Karpas-422 (cell line): ENCODE results near the gene GNAO1. TPM values are rescaled to one million over a fixed set of nuclear protein-coding genes. Genes with fewer than 3 reads are reported as not detected.

Experiments
- DNase-seq: peaks from one replicate; pipeline ENCODE4 v3.0.0-alpha.2; 2015
- H2AFZ ChIP-seq: fragments of 200-600 bp; sonication (generic); 2 replicates; pipeline ENCODE4 v1.6.1; 2014; ENCODE audit warnings: antibody characterized with exemption, low read length, mixed read lengths
- H3K27ac ChIP-seq: fragments of 200-600 bp; sonication (generic); 2 replicates; pipeline ENCODE4 v1.5.1; 2014; ENCODE audit warnings: mild to moderate bottlenecking, low read length, moderate library complexity
- H3K27me3 ChIP-seq: fragments of 200-600 bp; sonication (generic); 2 replicates; pipeline ENCODE4 v1.6.1; 2014; ENCODE audit warnings: low read length, mixed read lengths
- H3K36me3 ChIP-seq: fragments of 200-600 bp; sonication (generic); 2 replicates; pipeline ENCODE4 v1.6.1; 2014; ENCODE audit warnings: low read length, mixed read lengths; ENCODE audit not compliant: insufficient read depth
- H3K4me1 ChIP-seq: fragments of 200-600 bp; sonication (generic); 2 replicates; pipeline ENCODE4 v1.6.1; 2014; ENCODE audit warnings: mild to moderate bottlenecking, low read length, mixed read lengths
- H3K4me2 ChIP-seq: fragments of 200-600 bp; sonication (generic); 2 replicates; pipeline ENCODE4 v1.6.1; 2014; ENCODE audit warnings: low read length, low read depth, mild to moderate bottlenecking; ENCODE audit not compliant: poor library complexity, severe bottlenecking
- H3K4me3 ChIP-seq: fragments of 200-600 bp; sonication (generic); 2 replicates; pipeline ENCODE4 v1.5.1; 2014; ENCODE audit warnings: mild to moderate bottlenecking, antibody characterized with exemption, low read length, mixed read lengths
- H3K79me2 ChIP-seq: fragments of 200-600 bp; sonication (generic); 2 replicates; pipeline ENCODE4 v1.6.1; 2014; ENCODE audit warnings: mild to moderate bottlenecking, low read length, mixed read lengths
- H3K9ac ChIP-seq: fragments of 200-600 bp; sonication (generic); 2 replicates; pipeline ENCODE4 v1.6.0; 2014; ENCODE audit warnings: low read length
- H3K9me2 ChIP-seq: fragments of 200-600 bp; sonication (generic), shearing (Covaris generic); replicated peaks from 2 replicates; pipeline ENCODE4 v1.6.0; 2014; ENCODE audit warnings: mild to moderate bottlenecking, low read length, moderate library complexity; ENCODE audit not compliant: insufficient read depth
- H3K9me3 ChIP-seq: fragments of 300-700, 200-600 bp; sonication (generic); 2 replicates; pipeline ENCODE4 v1.6.1; 2014; ENCODE audit warnings: low read length, mixed read lengths
- H4K20me1 ChIP-seq: fragments of 200-600 bp; sonication (generic); 2 replicates; pipeline ENCODE4 v1.6.1; 2014; ENCODE audit warnings: mild to moderate bottlenecking, antibody characterized with exemption, low read length, low read depth; ENCODE audit not compliant: insufficient read depth
- total RNA-seq: library from RNA; depleted of rRNA; stranded (reverse); fragments of >200 nt; shearing (Covaris generic); gene quantifications from 2 replicates; pipeline ENCODE4 v1.2.3, GENCODE V29; 2014; ENCODE audit warnings: low replicate concordance

The GNAO1 gene
- total RNA-seq, 1 experiment from 2014 or later, result 2.3 TPM

DNA sequence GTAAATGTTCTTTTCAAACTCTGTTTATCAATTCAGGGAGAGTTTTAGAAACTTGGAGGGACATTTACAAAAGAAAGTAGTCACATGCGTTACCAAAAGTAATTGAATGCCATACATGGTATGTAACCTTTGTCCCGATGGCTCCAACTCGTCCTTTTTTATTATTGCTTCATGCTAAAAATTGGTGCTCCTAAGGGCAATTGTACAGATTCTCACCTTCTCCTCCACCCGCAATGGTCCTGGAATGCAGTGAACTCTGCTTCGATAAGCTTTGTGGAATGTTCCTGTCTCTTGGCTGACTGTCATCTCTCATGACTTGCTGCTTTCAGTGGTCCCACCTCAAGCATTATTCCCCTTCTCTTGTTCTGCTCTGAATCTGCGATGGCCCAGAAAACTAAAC, 20.9 kb downstream of the GNAO1 start:
- Histone ChIP-seq H2AFZ (no peak overlapping the region), H3K4me3 (no peak overlapping the region), H3K79me2 (no peaks in the 10 kb centered on the region), H3K27me3 (no peaks in the 10 kb centered on the region), H3K9ac (no peak overlapping the region), H3K4me2 (no peak overlapping the region), H3K36me3 (no peaks in the 10 kb centered on the region), H3K4me1 (no peaks in the 10 kb centered on the region), H4K20me1 (no peaks in the 10 kb centered on the region), H3K9me3 (no peaks in the 10 kb centered on the region), H3K9me2 (no peaks in the 10 kb centered on the region), H3K27ac (no peak overlapping the region)
- no peak for DNase-seq

DNA sequence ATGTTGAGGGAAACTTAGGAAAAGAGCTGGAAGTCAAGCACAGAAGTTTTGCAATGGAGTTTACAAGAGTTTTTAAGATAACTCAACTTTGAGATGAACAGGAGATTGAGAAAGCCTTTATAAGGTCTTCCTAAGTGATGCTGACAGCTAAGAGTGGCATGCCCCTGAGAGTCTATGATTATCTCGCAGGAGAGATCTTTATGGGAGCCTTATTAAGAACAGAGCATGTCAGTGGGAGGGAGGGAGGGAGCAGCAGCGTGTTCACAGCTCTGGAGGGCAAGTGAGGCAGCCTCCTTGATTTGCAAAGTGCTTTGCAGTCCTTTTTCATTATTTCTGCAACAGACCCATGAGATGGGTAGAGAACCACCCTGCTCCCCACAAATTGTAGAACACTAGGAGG, 30.7 kb downstream of the GNAO1 start:
- Histone ChIP-seq H3K9ac (no peak overlapping the region), H3K27me3 (no peaks in the 10 kb centered on the region), H3K79me2 (no peaks in the 10 kb centered on the region), H3K36me3 (no peaks in the 10 kb centered on the region), H3K9me2 (no peaks in the 10 kb centered on the region), H2AFZ (no peak overlapping the region), H3K4me1 (no peaks in the 10 kb centered on the region), H3K27ac (no peak overlapping the region), H3K4me3 (no peak overlapping the region), H3K4me2 (no peak overlapping the region), H3K9me3 (no peaks in the 10 kb centered on the region), H4K20me1 (no peaks in the 10 kb centered on the region)
- DNase-seq, result no peak

DNA sequence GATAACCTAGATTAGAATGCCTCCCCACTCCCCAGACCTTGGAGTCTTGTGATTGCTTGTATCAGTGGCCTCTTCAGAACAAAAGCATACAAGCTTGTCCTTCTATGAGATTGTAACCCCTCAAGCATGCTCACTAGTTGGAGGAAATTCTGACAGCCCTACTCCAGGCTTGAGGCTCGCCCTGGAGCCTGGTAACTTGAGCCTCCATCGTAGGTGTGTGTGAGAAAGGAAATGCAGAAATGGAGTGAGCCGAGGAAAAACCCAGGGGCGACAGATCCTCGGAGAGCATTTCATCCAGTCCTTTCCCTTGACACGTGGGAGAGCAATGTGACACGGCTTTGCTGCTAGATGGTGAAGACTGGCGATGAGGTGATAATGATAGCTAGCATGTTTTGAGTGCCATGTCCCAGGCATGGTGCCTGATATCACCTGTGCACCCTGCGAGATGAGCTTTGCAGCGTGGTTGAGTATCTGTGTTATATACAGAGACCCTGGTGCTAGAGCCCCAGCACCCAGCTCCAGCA, 31.2 kb downstream of the GNAO1 start:
- no peak overlapping the region for H3K4me2 ChIP-seq
- H3K9me2 ChIP-seq, result no peaks in the 10 kb centered on the region

DNA sequence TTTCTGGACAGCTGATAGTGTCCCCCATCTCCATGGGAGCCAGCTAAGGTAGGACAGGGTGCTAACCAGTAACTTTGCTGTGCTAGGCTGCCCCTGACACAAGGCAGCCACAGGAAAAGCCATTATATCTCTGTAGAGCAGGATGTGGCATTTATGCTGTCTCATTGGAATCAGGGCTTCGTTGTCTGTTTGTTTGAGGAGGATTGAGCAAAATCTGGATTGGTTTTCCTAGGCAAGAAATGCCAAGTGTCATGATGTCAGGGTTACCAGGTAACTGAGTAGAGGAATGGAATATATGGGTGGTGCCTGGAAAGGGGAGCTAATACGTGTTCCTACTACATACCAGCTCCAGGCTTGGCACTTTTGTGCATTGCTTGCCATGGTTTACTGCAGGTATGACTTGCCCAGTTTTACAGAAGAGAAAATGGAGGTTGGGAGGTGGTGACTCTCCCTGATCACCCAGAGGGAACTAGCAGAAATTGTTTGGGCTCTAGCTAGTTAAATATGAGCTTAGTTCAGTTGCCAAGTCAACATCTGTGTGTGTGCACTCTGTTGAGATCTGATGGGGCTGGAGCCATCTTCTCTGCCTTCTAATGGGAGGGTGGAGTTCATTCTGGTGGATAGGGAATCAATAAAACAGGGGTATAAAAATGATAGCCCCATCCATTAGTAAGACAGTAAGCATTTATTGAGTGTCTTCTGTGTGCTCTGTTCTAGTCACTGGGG, 33.9 kb downstream of the GNAO1 start:
- Histone ChIP-seq H3K27me3 (no peaks in the 10 kb centered on the region), H3K9me2 (no peaks in the 10 kb centered on the region), H2AFZ (no peak overlapping the region), H3K4me3 (no peak overlapping the region), H3K27ac (no peak overlapping the region), H3K4me2 (no peak overlapping the region), H3K9ac (no peak overlapping the region), H4K20me1 (no peaks in the 10 kb centered on the region), H3K36me3 (no peaks in the 10 kb centered on the region), H3K79me2 (no peaks in the 10 kb centered on the region), H3K4me1 (no peaks in the 10 kb centered on the region), H3K9me3 (no peaks in the 10 kb centered on the region)
- DNase-seq, result no peak

More for the DNA sequence above, 31.2 kb downstream of the GNAO1 start:
- H4K20me1 ChIP-seq, result no peaks in the 10 kb centered on the region
- H3K36me3 ChIP-seq, result no peaks in the 10 kb centered on the region
- H3K9ac ChIP-seq, result no peak overlapping the region
- no peak overlapping the region for H2AFZ ChIP-seq
- H3K27me3 ChIP-seq, result no peaks in the 10 kb centered on the region
- no peaks in the 10 kb centered on the region for H3K79me2 ChIP-seq
- no peaks in the 10 kb centered on the region for H3K4me1 ChIP-seq
- H3K27ac ChIP-seq, result no peak overlapping the region
- no peaks in the 10 kb centered on the region for H3K9me3 ChIP-seq
- no peak overlapping the region for H3K4me3 ChIP-seq
- no peak for DNase-seq

DNA sequence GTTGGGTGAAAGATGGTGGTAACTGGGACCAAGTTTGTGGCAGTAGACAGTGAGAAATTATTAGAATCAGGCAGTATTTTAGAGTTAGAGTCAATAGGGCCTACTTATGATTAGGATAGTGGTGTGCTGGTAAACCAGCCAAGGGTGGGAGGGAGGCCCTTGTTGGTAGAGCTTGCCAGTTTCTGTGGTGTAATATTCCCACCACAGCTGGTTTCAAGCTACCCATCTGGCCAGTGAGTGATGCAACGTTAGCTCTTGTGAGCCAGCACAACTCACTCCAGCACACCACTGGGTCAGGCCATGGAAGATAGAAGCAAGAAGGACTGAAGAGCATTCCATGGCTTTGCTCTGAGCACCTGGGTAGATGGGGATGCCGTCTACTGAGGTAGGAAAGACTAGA, 34.9 kb downstream of the GNAO1 start:
- Histone ChIP-seq H3K9me2 (no peaks in the 10 kb centered on the region), H2AFZ (no peak overlapping the region), H3K9ac (no peak overlapping the region), H3K27me3 (no peaks in the 10 kb centered on the region), H3K36me3 (no peaks in the 10 kb centered on the region), H3K9me3 (no peaks in the 10 kb centered on the region), H3K27ac (no peak overlapping the region), H3K4me3 (no peak overlapping the region), H3K4me1 (no peaks in the 10 kb centered on the region), H3K79me2 (no peaks in the 10 kb centered on the region), H3K4me2 (no peak overlapping the region), H4K20me1 (no peaks in the 10 kb centered on the region)
- DNase-seq, result no peak

DNA sequence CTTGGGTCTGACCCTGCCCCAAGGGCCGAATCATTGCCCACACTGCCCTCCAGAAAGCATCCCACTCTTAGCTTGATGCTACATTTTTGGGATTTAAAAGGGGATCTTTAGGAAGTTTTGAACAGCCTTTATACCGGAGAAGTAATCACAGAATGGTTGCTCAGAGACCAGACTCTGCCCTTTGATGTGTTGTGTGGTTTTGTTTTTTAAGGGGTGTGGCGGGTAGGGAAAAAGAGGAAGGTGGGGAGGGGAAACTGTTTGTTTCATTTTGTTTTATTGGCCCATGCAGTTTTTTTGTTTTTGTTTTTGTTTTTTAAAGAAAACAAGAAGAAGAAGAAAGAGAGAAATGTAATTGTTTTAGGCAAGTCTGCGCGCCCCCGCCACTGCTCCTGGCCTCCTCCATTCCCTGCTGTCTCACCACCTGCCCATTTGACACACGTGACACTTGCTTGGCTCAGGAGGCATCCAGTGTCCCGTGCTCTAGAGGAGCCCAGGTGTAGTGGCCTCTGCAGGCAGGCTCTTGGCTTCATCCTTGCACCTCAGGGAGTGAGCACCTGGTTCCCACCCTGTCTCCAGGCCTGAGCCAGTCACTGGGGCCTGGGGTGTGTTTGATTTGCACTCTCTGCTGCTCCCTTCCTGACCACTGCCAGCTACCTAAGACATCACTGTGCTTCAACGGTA, 35.7 kb downstream of the GNAO1 start:
- Histone ChIP-seq H3K4me3 (no peak overlapping the region), H3K4me1 (no peaks in the 10 kb centered on the region), H3K9me3 (no peaks in the 10 kb centered on the region), H3K9me2 (no peaks in the 10 kb centered on the region), H3K27ac (no peak overlapping the region), H3K27me3 (no peaks in the 10 kb centered on the region), H3K79me2 (no peaks in the 10 kb centered on the region), H2AFZ (no peak overlapping the region), H3K9ac (no peak overlapping the region), H3K4me2 (no peak overlapping the region), H4K20me1 (no peaks in the 10 kb centered on the region), H3K36me3 (no peaks in the 10 kb centered on the region)
- DNase-seq, result no peak

DNA sequence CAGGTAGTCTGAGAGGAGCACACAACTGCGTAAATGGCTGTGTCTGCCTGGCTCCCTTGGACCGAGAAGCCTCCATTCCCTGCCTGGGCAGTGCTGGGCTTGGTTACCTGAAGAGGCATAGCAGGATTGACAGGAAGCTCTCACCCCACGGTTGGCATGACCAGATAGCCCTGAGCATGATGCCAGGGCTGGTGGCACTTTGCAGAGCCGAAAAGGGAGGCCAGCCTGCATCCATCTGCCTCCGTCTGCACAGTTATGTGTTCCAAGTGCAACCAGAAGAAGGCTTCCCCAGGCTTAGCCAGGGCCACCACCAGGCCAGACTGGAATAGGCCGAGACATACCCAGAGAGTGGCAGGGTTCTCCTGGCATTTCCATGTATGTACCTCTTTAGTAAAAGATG, 36.6 kb downstream of the GNAO1 start:
- Histone ChIP-seq H3K9me2 (no peaks in the 10 kb centered on the region), H4K20me1 (no peaks in the 10 kb centered on the region), H3K4me2 (no peak overlapping the region), H3K4me3 (no peak overlapping the region), H3K36me3 (no peaks in the 10 kb centered on the region), H3K4me1 (no peaks in the 10 kb centered on the region), H3K9me3 (no peaks in the 10 kb centered on the region), H3K27ac (no peak overlapping the region), H3K27me3 (no peaks in the 10 kb centered on the region), H3K9ac (no peak overlapping the region), H3K79me2 (no peaks in the 10 kb centered on the region), H2AFZ (no peak overlapping the region)
- DNase-seq, result no peak

DNA sequence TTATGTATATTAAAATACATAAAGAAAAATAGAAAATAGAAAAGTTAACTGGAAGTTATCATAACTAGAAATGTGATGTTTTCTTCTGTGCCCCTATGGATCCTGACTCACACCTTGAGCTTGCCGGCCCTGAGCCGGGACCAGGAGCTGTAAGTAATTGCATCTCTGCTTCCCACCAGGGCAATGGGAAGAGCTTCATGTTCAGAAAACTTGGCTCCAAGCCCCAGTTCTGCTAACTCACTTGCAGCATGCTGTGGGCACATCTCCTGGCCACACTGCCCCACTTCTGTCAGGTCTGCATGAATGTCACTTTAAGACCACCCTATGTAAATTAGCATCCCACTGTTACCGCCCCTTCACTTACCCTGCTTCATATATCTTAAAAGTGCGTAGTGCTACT, 37.2 kb downstream of the GNAO1 start:
- Histone ChIP-seq H3K9ac (no peak overlapping the region), H3K4me3 (no peak overlapping the region), H3K4me2 (no peak overlapping the region), H3K9me2 (no peaks in the 10 kb centered on the region), H4K20me1 (no peaks in the 10 kb centered on the region), H3K79me2 (no peaks in the 10 kb centered on the region), H3K9me3 (no peaks in the 10 kb centered on the region), H3K4me1 (no peaks in the 10 kb centered on the region), H3K27me3 (no peaks in the 10 kb centered on the region), H2AFZ (no peak overlapping the region), H3K27ac (no peak overlapping the region), H3K36me3 (no peaks in the 10 kb centered on the region)
- no peak for DNase-seq
